Measurements from ENCODE around the gene NTNG2. TPM values are rescaled to one million over a fixed set of nuclear protein-coding genes. Genes with fewer than 3 reads are reported as not detected.
A peak's percentile ranks its signal among the peaks of the same experiment; 100 is the strongest.

The NTNG2 gene
- total RNA-seq, 2 experiments from 2014 or later = 1.2 to 1.6 TPM

- H3K4me1 Mint-ChIP-seq = peaks cover 8% of the 10 kb centered on the region
- DNase-seq = no peak
- H3K27me3 Mint-ChIP-seq = peaks cover 30% of the 10 kb centered on the region
- H3K9me3 Mint-ChIP-seq = no peaks in the 10 kb centered on the region
- H3K36me3 Mint-ChIP-seq = peaks cover 1% of the 10 kb centered on the region
- no peak overlapping the region for H3K4me3 Mint-ChIP-seq
- no peak overlapping the region for H3K27ac Mint-ChIP-seq
Observed at GRCh38 chr9:132157347-132158116, 4.3 kb upstream of the NTNG2 start.

- H3K27ac Mint-ChIP-seq = no peak overlapping the region
- H3K4me1 Mint-ChIP-seq = peaks cover 8% of the 10 kb centered on the region
- H3K27me3 Mint-ChIP-seq = peaks cover 41% of the 10 kb centered on the region
- peak overlapping the region; percentile 88 for H3K4me3 Mint-ChIP-seq
- H3K9me3 Mint-ChIP-seq = no peaks in the 10 kb centered on the region
- H3K36me3 Mint-ChIP-seq = peaks cover 1% of the 10 kb centered on the region
- DNase-seq = peak; percentile 59
Observed at GRCh38 chr9:132160802-132161742, 786 bp upstream of the NTNG2 start.

- peak; percentile 15 for DNase-seq
- Mint-ChIP-seq H3K36me3 (peaks cover 1% of the 10 kb centered on the region), H3K27me3 (peaks cover 55% of the 10 kb centered on the region), H3K4me3 (peak overlapping the region; percentile 89), H3K9me3 (no peaks in the 10 kb centered on the region), H3K27ac (no peak overlapping the region), H3K4me1 (peaks cover 8% of the 10 kb centered on the region)
Observed at GRCh38 chr9:132162764-132163456, 1.1 kb downstream of the NTNG2 start.

GRCh38 chr9:132163457-132163875 lies 1.6 kb downstream of the NTNG2 start:
- Mint-ChIP-seq H3K27me3 (peaks cover 55% of the 10 kb centered on the region), H3K9me3 (no peaks in the 10 kb centered on the region)
- no peak for DNase-seq

GRCh38 chr9:132163876-132164603 lies 2.2 kb downstream of the NTNG2 start:
- peaks cover 1% of the 10 kb centered on the region for H3K36me3 Mint-ChIP-seq
- H3K27me3 Mint-ChIP-seq = peaks cover 55% of the 10 kb centered on the region

More at GRCh38 chr9:132163457-132163875, 1.6 kb downstream of the NTNG2 start:
- peaks cover 6% of the 10 kb centered on the region for H3K4me1 Mint-ChIP-seq
- H3K36me3 Mint-ChIP-seq = peaks cover 1% of the 10 kb centered on the region
- no peak overlapping the region for H3K27ac Mint-ChIP-seq
- H3K4me3 Mint-ChIP-seq = no peak overlapping the region

GRCh38 chr9:132164604-132165362 lies 2.9 kb downstream of the NTNG2 start:
- no peak for DNase-seq
- H3K27ac Mint-ChIP-seq = no peak overlapping the region
- peaks cover 6% of the 10 kb centered on the region for H3K4me1 Mint-ChIP-seq
- no peaks in the 10 kb centered on the region for H3K9me3 Mint-ChIP-seq
- peaks cover 52% of the 10 kb centered on the region for H3K27me3 Mint-ChIP-seq
- H3K4me3 Mint-ChIP-seq = no peak overlapping the region
- peaks cover 1% of the 10 kb centered on the region for H3K36me3 Mint-ChIP-seq

More at GRCh38 chr9:132163876-132164603, 2.2 kb downstream of the NTNG2 start:
- H3K4me3 Mint-ChIP-seq = peak overlapping the region; percentile 27
- H3K4me1 Mint-ChIP-seq = peaks cover 6% of the 10 kb centered on the region
- DNase-seq = no peak
- no peaks in the 10 kb centered on the region for H3K9me3 Mint-ChIP-seq
- H3K27ac Mint-ChIP-seq = no peak overlapping the region

GRCh38 chr9:132166599-132166998 lies 4.7 kb downstream of the NTNG2 start:
- Mint-ChIP-seq H3K36me3 (peaks cover 1% of the 10 kb centered on the region), H3K27ac (no peak overlapping the region), H3K9me3 (no peaks in the 10 kb centered on the region), H3K27me3 (peaks cover 48% of the 10 kb centered on the region), H3K4me1 (peaks cover 2% of the 10 kb centered on the region), H3K4me3 (no peak overlapping the region)
- DNase-seq = peak; percentile 37

- Mint-ChIP-seq H3K36me3 (peaks cover 1% of the 10 kb centered on the region), H3K4me1 (peaks cover 2% of the 10 kb centered on the region), H3K27me3 (peaks cover 47% of the 10 kb centered on the region), H3K9me3 (no peaks in the 10 kb centered on the region), H3K27ac (no peak overlapping the region), H3K4me3 (no peak overlapping the region)
- no peak for DNase-seq
Observed at GRCh38 chr9:132167192-132167591, 5.3 kb downstream of the NTNG2 start.

GRCh38 chr9:132168347-132168746 lies 6.5 kb downstream of the NTNG2 start:
- H3K4me3 Mint-ChIP-seq = no peak overlapping the region
- H3K27ac Mint-ChIP-seq = no peak overlapping the region
- H3K36me3 Mint-ChIP-seq = no peaks in the 10 kb centered on the region
- H3K27me3 Mint-ChIP-seq = peaks cover 43% of the 10 kb centered on the region
- no peak for DNase-seq
- H3K4me1 Mint-ChIP-seq = no peaks in the 10 kb centered on the region
- H3K9me3 Mint-ChIP-seq = no peaks in the 10 kb centered on the region

- H3K36me3 Mint-ChIP-seq = no peaks in the 10 kb centered on the region
- H3K9me3 Mint-ChIP-seq = no peaks in the 10 kb centered on the region
- no peak overlapping the region for H3K27ac Mint-ChIP-seq
- peaks cover 40% of the 10 kb centered on the region for H3K27me3 Mint-ChIP-seq
- no peak for DNase-seq
- no peaks in the 10 kb centered on the region for H3K4me1 Mint-ChIP-seq
- H3K4me3 Mint-ChIP-seq = no peak overlapping the region
Observed at GRCh38 chr9:132168851-132169250, 7.0 kb downstream of the NTNG2 start.

GRCh38 chr9:132169672-132170392 lies 8.0 kb downstream of the NTNG2 start:
- Mint-ChIP-seq H3K4me3 (no peak overlapping the region), H3K4me1 (no peaks in the 10 kb centered on the region), H3K9me3 (no peaks in the 10 kb centered on the region), H3K27ac (no peak overlapping the region), H3K36me3 (no peaks in the 10 kb centered on the region), H3K27me3 (peaks cover 30% of the 10 kb centered on the region)
- peak; percentile 67 for DNase-seq

- peaks cover 12% of the 10 kb centered on the region for H3K27me3 Mint-ChIP-seq
Observed at GRCh38 chr9:132171702-132172101, 9.8 kb downstream of the NTNG2 start.

GRCh38 chr9:132172185-132172584 lies 10.3 kb downstream of the NTNG2 start:
- Mint-ChIP-seq H3K4me3 (no peak overlapping the region), H3K27me3 (peaks cover 7% of the 10 kb centered on the region), H3K36me3 (no peaks in the 10 kb centered on the region), H3K27ac (no peak overlapping the region), H3K9me3 (no peaks in the 10 kb centered on the region), H3K4me1 (no peaks in the 10 kb centered on the region)
- no peak for DNase-seq

More at GRCh38 chr9:132171702-132172101, 9.8 kb downstream of the NTNG2 start:
- Mint-ChIP-seq H3K4me3 (no peak overlapping the region), H3K36me3 (no peaks in the 10 kb centered on the region), H3K4me1 (no peaks in the 10 kb centered on the region), H3K9me3 (no peaks in the 10 kb centered on the region), H3K27ac (no peak overlapping the region)
- DNase-seq = no peak
